GM18519 (cell line): ENCODE data around the gene SRGAP3.

Experiments
- ATAC-seq: cut with Tn5 transposase; IDR thresholded peaks from one replicate; pipeline ENCODE4 v1.9.1; 2021; ENCODE audit warnings: mild to moderate bottlenecking, moderate library complexity; ENCODE audit not compliant: unreplicated experiment, low FRiP score

SRGAP3 gene

DNA sequence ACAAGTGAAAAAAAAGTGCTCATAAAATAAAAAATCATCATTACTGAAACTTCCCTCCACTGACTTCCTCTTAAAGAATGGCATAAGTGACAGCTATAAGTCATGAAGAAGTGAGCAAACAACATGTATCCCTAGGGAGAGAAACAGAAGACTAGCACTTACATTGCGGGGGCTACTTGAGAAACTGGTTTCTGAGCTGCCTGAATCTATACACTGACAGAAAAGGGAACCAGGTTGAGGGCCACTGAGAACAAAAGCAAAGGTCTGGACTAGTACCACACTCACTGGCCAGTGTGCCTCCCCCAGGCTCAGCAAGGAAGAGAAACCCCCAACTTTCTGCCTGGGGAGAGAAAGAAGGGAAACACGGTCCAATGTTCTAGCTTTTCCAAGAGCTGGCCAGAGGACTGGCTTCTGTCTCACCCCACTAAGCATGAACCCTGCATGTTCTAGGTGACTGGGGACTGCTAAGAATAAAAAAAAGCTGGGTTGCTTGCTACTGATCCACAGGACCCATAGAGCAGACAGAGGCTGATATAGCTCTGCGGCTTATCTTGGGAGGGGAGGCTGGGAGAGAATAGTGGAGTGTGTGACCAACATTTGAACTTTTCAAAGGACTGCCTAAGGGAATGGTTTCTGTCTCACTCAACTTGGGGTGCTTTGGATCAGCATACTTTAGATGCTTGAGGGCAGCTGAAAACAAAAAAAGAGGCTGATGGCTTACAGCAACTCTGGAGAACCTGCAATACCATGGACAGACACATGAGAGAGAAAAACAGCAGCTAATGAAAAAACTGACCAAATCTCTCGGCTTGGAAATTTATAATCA is 294.3 kb downstream of the SRGAP3 start:
- ATAC-seq = peak; percentile 87

DNA sequence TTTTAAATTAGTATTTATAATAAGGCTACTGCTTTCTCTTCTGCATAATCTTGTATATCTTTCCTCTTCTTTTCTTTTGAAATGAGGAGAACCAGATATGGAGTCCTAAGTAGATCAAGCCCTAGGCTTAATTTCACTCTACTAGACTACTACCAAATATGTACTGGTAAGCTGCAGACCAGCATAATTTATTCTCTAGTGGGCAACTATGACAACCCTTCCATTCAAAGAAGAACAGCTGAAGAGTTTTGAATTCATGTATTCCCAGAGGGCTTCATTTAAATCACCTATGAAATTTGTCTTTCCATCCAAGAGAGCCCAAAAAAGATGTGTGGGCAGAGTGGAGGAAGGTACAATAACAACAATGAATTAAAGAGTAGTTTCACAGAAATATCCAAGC is 296.1 kb downstream of the SRGAP3 start:
- ATAC-seq = no peak

DNA sequence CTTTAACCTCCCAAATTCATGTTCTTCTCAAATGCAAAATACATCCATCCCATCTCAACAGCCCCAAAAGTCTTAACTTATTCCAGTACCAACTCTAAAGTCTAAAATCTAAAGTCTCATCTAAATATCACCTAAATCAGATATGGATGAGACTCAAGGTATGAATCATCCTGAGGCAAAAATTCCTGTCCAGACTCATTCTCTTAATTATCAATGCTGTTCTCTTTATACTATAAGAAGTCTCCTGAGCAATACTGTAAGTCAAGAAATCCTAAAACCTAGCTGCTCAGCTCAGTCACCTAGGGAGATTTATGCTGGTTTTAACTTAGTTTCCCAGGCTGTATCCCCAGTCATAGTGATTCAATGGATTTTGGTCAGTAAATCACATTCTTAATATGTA is 297.3 kb downstream of the SRGAP3 start:
- ATAC-seq = no peak

DNA sequence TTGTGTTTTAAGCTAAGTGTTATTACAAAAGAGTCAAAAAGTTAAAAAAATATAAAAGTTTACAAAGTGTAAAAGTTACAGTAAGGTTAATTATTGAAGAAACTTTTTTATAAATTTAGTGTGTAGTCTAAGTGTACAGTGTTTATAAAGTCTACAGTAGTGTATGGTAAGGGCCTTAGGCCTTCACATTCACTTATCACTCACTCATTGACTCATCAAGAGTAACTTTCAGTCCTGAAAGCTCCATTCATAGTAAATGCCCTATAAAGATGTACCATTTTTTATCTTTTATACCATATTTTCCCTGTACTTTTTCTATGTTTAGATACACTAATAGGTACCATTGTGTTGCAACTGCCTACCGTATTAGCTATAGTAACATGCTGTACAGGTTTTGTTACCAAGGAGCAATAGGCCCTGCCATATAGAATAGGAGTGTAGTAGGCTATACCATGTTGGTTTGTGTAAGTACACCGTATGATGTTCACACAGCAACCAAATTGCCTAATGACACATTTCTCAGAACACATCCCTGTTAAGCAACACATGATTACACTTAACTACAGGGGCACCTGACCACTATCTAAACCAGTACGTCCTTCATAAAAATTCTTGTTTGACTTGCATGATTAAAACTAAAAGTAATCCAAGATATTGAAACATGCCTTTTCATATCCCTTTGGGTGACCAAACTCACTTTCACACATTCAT is 303.4 kb downstream of the SRGAP3 start:
- no peak for ATAC-seq

DNA sequence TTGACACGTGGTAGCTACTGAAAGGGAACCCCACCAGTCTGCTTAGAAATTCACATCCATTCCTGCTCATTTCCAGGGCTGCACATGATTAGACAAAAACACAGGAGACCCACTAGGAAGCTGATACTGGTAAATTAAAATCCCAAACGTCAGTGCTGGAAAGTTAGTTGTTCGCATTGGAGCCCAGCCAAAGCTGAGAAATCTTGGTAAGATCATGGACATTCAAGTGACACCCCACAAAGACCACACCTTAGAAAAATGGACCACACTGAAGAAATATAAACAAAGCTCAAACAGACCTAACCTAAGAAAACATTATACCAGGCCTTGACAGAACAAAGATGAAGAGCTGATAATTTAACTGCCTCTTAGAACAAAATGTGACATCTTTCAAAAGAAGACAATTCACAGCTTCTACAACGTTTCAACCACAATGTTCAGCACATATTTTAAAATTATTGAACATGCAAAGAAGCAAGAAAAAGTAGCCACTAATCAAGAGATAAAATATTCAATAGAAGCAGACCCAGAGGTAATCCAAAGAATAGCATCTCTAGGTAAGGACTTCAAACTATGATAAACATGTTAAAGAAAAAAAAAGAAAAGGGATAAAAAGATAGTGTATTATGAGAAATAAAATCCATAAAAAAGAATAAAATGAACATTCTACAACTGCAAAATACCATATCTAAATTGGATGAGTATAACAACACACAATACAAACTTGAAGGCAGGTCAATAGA is 306.5 kb downstream of the SRGAP3 start:
- ATAC-seq = no peak

DNA sequence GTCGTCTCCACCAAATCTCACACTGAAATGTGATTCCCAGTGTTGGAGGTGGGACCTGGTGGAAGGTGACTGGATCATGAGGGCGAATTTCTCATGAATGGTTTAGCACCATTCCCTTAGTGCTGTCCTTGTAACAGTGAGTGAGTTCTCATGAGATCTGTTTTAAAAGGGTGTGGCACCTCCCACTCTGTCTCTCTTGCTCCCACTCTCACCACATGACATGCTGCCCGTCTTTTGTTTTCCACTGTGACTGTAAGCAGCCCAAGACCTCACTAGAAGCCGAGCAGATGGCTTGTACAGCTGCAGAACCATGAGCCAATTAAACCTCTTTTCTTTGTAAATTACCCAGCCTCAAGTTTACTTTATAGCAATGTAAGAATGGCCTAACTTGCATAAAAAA is 307.3 kb downstream of the SRGAP3 start:
- ATAC-seq = no peak

DNA sequence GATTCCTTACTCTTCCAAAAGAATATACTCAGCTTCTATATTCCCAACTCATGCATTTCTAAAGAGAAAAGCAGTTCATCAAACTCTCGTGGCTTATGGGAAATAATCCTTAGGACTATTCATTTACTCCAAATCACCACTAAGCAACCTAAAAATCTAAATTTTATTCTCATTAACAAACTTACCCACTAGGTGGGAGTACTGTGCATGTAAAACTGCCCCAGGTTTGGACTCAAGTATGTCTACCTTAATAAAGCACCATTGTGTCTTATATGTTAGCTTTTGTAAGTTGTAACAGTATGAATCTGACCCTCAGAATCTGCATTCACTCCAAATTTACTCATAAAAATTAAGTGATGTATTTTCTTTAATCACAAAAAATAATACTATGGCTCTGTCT is 311.4 kb downstream of the SRGAP3 start:
- ATAC-seq = no peak

DNA sequence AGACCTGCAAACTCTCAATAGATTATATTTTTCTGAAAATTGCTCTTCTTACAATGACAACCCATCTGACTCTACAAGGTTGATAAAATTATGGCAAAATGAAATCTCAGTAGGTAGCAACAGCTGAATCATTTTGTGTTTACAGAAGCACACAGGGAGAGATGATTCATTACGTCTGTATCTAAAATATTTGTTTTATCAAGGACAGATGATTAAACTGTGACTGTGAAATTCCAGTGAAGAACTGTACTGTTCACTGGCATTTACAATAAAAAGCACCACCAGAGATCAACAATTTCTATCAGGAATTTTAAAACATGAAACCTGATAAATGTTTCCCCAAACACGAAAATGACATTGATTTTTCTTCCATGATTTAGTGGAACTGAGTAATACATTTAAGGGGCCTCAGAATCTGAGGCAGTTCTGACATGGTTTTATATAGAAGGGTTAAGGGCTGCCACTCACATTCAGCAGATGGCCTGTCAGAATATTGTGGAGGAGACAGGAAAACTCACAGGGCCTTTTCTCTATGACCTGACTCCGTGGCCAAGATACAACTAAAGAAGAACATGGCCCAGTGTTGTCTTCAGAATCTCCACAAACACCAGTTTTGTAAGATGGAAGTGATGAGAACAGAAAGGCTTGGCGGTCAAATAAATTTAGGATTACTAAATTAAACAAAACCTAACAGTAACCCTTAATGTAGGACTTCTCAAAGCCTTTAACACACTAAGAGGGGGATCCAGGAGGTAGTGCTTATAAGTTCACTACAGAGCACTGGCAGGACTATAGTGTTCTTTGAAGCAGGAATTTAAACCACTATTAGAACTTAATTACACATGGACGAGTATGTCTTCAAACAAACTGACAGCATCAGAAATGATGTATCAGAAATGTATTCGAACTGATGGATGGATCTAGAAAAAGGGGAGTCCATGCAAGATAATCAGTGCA is 312.1 kb downstream of the SRGAP3 start:
- no peak for ATAC-seq

DNA sequence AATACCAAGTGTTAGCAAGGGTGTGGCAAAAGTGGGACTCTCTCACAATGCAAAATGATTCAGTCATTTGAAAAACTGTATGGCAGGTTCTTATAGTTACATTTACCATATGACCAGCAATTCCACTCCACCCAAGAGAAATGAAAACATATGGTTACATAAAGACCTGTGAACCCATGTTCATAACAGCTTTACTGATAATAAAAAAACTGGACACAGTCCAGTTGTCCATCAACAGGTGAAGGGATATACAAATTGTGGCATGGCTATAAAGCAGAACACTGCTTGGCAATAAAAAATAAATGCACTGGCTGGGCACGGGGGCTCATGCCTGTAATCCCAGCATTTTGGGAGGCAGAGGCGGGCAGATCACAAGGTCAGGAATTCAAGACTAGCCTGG is 316.9 kb downstream of the SRGAP3 start:
- no peak for ATAC-seq

DNA sequence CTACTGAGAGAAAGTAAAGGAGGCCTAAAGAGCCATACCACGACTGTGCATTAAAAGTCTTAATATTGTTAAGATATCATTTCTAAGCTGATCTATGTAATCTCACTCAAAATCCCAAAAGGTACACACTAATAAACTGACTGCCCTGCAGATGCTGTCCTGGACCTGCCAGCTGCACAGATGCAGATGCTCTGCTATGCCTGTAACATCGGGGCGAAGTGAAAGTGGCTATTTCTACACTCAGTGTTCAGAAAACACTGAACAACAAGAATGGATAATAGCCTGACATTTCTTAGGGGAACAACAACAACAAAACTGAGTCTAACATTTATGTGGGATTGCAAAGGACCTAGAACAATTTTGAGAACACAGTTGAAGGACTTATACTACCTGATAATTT is 318.1 kb downstream of the SRGAP3 start:
- ATAC-seq = no peak
